ENCODE results near the gene GTSE1.

DNA sequence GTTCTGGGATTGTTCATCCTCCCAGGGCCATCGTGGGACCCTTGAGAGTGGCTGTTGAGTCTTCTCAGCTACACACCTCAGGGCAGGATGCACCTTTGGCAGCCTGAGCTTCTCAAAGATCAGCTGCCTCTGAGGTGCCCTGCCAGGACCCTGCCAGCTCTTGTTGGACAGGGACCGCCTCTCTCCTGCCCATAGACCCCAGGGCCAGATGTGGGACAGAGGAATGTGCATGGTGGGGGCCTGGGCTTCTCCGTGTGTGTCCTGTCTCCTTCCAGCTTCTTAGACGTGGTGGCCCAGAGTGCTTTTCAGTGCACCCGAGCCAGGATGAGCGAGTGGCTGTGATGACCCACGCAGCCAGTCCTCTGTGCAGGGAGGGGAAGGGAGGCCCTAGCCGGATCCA lies 32.9 kb downstream of the GTSE1 start:
- TF ChIP-seq, protein P1, sequence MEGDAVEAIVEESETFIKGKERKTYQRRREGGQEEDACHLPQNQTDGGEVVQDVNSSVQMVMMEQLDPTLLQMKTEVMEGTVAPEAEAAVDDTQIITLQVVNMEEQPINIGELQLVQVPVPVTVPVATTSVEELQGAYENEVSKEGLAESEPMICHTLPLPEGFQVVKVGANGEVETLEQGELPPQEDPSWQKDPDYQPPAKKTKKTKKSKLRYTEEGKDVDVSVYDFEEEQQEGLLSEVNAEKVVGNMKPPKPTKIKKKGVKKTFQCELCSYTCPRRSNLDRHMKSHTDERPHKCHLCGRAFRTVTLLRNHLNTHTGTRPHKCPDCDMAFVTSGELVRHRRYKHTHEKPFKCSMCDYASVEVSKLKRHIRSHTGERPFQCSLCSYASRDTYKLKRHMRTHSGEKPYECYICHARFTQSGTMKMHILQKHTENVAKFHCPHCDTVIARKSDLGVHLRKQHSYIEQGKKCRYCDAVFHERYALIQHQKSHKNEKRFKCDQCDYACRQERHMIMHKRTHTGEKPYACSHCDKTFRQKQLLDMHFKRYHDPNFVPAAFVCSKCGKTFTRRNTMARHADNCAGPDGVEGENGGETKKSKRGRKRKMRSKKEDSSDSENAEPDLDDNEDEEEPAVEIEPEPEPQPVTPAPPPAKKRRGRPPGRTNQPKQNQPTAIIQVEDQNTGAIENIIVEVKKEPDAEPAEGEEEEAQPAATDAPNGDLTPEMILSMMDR (IDR thresholded peaks at IDR 0.05 in 2 of 3, conservative IDR thresholded peaks at IDR 0.05 in 1 of 3; ENCODE audit: borderline replicate concordance in 1 of 3, insufficient read depth in 1 of 3, low read depth in 2 of 3, low read length in 2 of 3): no peak
- TF ChIP-seq, protein P2, sequence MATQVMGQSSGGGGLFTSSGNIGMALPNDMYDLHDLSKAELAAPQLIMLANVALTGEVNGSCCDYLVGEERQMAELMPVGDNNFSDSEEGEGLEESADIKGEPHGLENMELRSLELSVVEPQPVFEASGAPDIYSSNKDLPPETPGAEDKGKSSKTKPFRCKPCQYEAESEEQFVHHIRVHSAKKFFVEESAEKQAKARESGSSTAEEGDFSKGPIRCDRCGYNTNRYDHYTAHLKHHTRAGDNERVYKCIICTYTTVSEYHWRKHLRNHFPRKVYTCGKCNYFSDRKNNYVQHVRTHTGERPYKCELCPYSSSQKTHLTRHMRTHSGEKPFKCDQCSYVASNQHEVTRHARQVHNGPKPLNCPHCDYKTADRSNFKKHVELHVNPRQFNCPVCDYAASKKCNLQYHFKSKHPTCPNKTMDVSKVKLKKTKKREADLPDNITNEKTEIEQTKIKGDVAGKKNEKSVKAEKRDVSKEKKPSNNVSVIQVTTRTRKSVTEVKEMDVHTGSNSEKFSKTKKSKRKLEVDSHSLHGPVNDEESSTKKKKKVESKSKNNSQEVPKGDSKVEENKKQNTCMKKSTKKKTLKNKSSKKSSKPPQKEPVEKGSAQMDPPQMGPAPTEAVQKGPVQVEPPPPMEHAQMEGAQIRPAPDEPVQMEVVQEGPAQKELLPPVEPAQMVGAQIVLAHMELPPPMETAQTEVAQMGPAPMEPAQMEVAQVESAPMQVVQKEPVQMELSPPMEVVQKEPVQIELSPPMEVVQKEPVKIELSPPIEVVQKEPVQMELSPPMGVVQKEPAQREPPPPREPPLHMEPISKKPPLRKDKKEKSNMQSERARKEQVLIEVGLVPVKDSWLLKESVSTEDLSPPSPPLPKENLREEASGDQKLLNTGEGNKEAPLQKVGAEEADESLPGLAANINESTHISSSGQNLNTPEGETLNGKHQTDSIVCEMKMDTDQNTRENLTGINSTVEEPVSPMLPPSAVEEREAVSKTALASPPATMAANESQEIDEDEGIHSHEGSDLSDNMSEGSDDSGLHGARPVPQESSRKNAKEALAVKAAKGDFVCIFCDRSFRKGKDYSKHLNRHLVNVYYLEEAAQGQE (IDR thresholded peaks at IDR 0.05; ENCODE audit: low read depth): no peak
- no peak for TF ChIP-seq POLR2A (IDR thresholded peaks at IDR 0.05; ENCODE audit: borderline replicate concordance, extremely low read depth, insufficient read depth, insufficient read length)
